Esophagus muscularis mucosa (tissue), 4 donors: ENCODE measurements around the gene PTPA. TPM values are rescaled to one million over a fixed set of nuclear protein-coding genes. Genes with fewer than 3 reads are reported as not detected.
"Not testable (repeated sequence)": the region's sequence is repeated elsewhere in the genome, so short reads cannot be mapped to it uniquely, and the experiment has no call there.

Experiments
- DNase-seq: peaks from one replicate; pipeline ENCODE4 v3.0.0-alpha.2; 2017; ENCODE audit errors: extremely low spot score
- H3K27ac ChIP-seq, 4 donors: fragments of 200-600 bp; sonication (generic); replicated peaks in 1 of 4; 1 replicate in 3 of 4; 2 replicates in 1 of 4; pipeline ENCODE4 v1.5.1; 2016 to 2019; ENCODE audit warnings: mild to moderate bottlenecking in 1 of 4
- H3K27me3 ChIP-seq, 4 donors: fragments of 200-600 bp; sonication (generic); one replicate each; pipeline versions ENCODE4 v1.5.1 to v1.6.0; 2016 to 2019
- H3K36me3 ChIP-seq, 4 donors: fragments of 200-600 bp; sonication (generic); one replicate each; pipeline ENCODE4 v1.5.1; 2016 to 2019
- H3K4me1 ChIP-seq, 4 donors: fragments of 200-600 bp; sonication (generic); one replicate each; pipeline ENCODE4 v1.5.1; 2016 to 2019
- H3K4me3 ChIP-seq, 4 donors: fragments of 200-600 bp; sonication (generic); 1 replicate in 2 of 4; 2 replicates in 2 of 4; pipeline ENCODE4 v1.5.1; 2016 to 2019; ENCODE audit warnings: mild to moderate bottlenecking in 4 of 4, moderate library complexity in 1 of 4
- H3K9me3 ChIP-seq, 4 donors: fragments of 200-600 bp; sonication (generic); 1 replicate in 3 of 4; 2 replicates in 1 of 4; pipeline ENCODE4 v1.5.1; 2016 to 2019
- EP300 ChIP-seq: sonication (generic); formaldehyde crosslinking; IDR thresholded peaks from one replicate; pipeline ENCODE4 v1.6.1; 2017; ENCODE audit warnings: antibody characterized with exemption
- POLR2A ChIP-seq: fragments of 450-650 bp; IDR thresholded peaks from one replicate; pipeline ENCODE4 v1.6.1; 2017; ENCODE audit warnings: antibody characterized with exemption, moderate library complexity, mild to moderate bottlenecking, low read depth
- POLR2AphosphoS5 ChIP-seq, 2 donors: sonication (generic); formaldehyde crosslinking; IDR thresholded peaks; one replicate each; pipeline ENCODE4 v1.6.1; 2017; ENCODE audit warnings: antibody characterized with exemption in 2 of 2
- WGBS: methylation state at CpG from one replicate; pipeline ENCODE4 v1.1.5; 2018; 5-methylcytosine and 5-hydroxymethylcytosine counted together
- intact Hi-C: fragments of 100-400 bp; cut with DNase I; formaldehyde crosslinking; loops from one replicate; pipeline ENCODE4 v1.15.1; 2023
- total RNA-seq, 4 donors: library from RNA; depleted of rRNA; stranded (reverse); fragments of >200 nt; gene quantifications; one replicate each; pipeline versions ENCODE4 v1.1.0 to v1.2.1, GENCODE V29; 2016
- TF ChIP-seq, protein P1 (sequence below), 3 experiments: fragments of 200-600 bp in 2 of 3; fragments of 450-650 bp in 1 of 3; sonication (generic) in 2 of 3; IDR thresholded peaks; one replicate each; pipeline ENCODE4 v1.5.1; 2017 to 2019; ENCODE audit warnings: antibody characterized with exemption in 3 of 3, mild to moderate bottlenecking in 2 of 3, moderate library complexity in 1 of 3

Gene PTPA
- total RNA-seq, 4 donors from 2014 or later, result 57.7 to 91.9 (median 77.4) TPM

DNA sequence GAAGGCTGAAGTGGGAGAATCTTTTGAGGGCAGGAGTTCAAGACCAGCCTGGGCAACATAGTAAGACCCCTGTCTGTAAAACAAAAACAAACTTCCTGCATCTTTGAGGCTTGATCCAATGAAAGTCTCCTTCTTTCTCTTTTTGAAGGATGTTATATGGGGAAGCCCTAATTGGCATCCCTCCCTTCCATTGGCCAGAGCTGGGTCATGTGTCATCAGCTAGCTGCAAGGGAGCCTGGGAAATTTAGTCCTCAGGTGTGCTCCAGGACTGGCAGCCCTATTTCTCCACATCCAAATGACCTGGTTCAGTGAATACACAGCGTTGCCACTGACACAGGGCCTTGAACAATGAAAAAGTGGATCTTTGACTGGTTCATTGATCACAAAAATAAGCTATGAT, 75.8 kb downstream of the PTPA start:
- intact Hi-C loops, result no loop called here
- 57% methylated on average over 1 of the region's 1 CpG for WGBS
- Histone ChIP-seq H3K4me3 (no peak overlapping the region), H3K36me3 (no peaks in the 10 kb centered on the region), H3K27ac (no peak overlapping the region), H3K9me3 (no peaks in the 10 kb centered on the region), H3K27me3 (no peaks in the 10 kb centered on the region), H3K4me1 (peaks cover 0 to 13% (median 3%) of the 10 kb centered on the region in 4 donors)
- no peak for DNase-seq
- no peak for TF ChIP-seq POLR2A
- TF ChIP-seq EP300, result no peak
- TF ChIP-seq POLR2AphosphoS5 (IDR thresholded peaks at IDR 0.05), result no peak
- TF ChIP-seq, protein P1, sequence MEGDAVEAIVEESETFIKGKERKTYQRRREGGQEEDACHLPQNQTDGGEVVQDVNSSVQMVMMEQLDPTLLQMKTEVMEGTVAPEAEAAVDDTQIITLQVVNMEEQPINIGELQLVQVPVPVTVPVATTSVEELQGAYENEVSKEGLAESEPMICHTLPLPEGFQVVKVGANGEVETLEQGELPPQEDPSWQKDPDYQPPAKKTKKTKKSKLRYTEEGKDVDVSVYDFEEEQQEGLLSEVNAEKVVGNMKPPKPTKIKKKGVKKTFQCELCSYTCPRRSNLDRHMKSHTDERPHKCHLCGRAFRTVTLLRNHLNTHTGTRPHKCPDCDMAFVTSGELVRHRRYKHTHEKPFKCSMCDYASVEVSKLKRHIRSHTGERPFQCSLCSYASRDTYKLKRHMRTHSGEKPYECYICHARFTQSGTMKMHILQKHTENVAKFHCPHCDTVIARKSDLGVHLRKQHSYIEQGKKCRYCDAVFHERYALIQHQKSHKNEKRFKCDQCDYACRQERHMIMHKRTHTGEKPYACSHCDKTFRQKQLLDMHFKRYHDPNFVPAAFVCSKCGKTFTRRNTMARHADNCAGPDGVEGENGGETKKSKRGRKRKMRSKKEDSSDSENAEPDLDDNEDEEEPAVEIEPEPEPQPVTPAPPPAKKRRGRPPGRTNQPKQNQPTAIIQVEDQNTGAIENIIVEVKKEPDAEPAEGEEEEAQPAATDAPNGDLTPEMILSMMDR (IDR thresholded peaks at IDR 0.05), result no peak

DNA sequence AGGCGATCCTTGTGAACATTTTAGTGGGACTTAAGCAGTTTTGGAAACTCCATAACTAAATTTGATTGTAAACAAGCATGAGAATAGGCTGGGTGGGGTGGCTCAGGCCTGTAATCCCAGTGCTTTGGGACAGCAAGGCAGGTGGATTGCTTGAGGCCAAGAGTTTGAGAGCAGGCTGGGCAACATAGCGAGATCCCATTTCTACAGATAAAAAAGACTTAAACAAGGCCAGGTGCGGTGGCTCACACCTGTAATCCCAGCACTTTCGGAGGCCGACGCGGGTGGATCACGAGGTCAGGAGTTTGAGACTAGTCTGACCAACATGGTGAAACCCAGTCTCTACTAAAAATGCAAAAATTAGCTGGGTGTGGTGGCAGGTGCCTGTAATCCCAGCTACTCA, 78.8 kb downstream of the PTPA start:
- H3K9me3 ChIP-seq, DNase-seq, H3K4me1 ChIP-seq, H3K36me3 ChIP-seq, H3K27ac ChIP-seq, H3K27me3 ChIP-seq, H3K4me3 ChIP-seq, intact Hi-C loops: not testable (repeated sequence)
- over 99% methylated on average over 8 of the region's 8 CpGs for WGBS

DNA sequence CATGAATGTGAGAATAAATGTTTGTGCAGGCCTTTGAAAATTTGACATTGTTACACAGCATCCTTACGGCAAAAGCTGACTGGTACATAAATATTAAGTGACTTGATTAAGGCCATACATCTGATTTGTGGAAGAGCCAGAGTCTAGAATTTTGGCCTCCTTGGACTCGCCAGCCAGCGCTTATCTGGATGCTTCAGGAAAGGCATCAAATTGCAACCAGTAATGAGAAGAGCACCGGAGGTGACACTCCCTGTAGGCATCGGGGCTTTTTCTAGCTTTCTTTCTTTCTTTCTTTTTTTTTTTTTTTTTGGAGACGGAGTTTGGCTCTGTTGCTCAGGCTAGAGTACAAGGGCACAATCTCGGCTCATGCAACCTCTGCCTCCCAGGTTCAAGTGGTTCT, 80.0 kb downstream of the PTPA start:
- H3K27me3 ChIP-seq, result no peaks in the 10 kb centered on the region
- H3K27ac ChIP-seq, result no peak overlapping the region
- DNase-seq, result no peak
- TF ChIP-seq, protein P1 (IDR thresholded peaks at IDR 0.05), result no peak
- no peak for TF ChIP-seq EP300
- no peaks in the 10 kb centered on the region for H3K36me3 ChIP-seq
- WGBS, result 87% methylated on average over 7 of the region's 7 CpGs
- no peaks in the 10 kb centered on the region for H3K4me1 ChIP-seq
- intact Hi-C loops, result no loop called here
- no peak overlapping the region for H3K4me3 ChIP-seq
- no peaks in the 10 kb centered on the region for H3K9me3 ChIP-seq

DNA sequence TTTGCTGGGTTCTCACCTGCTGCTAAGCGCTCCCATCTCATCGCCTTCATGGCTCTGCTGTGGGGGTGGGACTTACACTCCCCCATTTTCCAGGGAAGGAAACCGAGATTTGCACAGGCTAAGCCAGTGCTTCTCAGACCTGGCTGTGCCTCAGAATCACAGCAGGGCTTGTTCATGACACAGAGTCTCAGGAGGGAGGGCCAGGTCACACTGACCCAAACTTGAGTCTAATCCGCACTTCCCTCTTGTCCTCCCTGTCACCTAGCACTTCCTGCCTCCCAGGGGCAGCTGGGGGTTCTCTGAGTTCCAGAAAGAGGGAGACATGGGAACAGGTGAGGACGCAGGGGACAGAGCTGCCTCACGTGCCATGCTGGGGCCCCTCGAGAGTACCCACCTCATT, 82.4 kb downstream of the PTPA start:
- intact Hi-C loops, result no loop called here
- no peaks in the 10 kb centered on the region for H3K27me3 ChIP-seq
- H3K4me1 ChIP-seq, result peaks cover 0 to 12% (median 11%) of the 10 kb centered on the region in 4 donors
- no peak for TF ChIP-seq EP300
- no peak for TF ChIP-seq POLR2A
- TF ChIP-seq, protein P1 (IDR thresholded peaks at IDR 0.05), result no peak
- no peak for TF ChIP-seq POLR2AphosphoS5 (IDR thresholded peaks at IDR 0.05)
- no peak for DNase-seq
- H3K36me3 ChIP-seq, result no peaks in the 10 kb centered on the region
- H3K4me3 ChIP-seq, result no peak overlapping the region
- H3K9me3 ChIP-seq, result no peaks in the 10 kb centered on the region
- 83% methylated on average over 3 of the region's 7 CpGs for WGBS
- no peak overlapping the region for H3K27ac ChIP-seq

DNA sequence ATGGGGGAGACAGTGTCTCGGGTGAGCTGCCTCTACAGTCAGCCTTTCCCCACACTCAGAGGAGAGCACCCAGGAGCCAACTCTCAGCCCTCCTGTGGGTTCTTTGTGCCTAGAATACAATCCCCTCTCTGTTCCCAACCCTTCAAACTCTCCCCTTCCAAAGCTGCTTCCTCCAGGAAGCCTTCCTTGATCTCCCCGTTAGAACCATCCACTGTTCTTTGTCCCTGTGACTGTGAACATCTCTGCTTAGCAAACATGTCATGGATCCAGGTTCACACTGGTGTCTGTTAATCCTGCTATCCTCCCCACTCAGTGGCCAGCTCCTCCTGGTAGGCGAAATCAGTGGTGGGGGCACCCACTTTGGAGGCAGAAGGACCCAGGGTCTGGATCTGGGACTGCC, 83.0 kb downstream of the PTPA start:
- WGBS, result 80% methylated on average over 3 of the region's 3 CpGs
- intact Hi-C loops, result no loop called here
- TF ChIP-seq EP300, result no peak
- TF ChIP-seq, protein P1 (IDR thresholded peaks at IDR 0.05), result no peak
- no peak for TF ChIP-seq POLR2A
- TF ChIP-seq POLR2AphosphoS5 (IDR thresholded peaks at IDR 0.05), result no peak

More for the DNA sequence above, 83.0 kb downstream of the PTPA start:
- Histone ChIP-seq H3K27ac (no peak overlapping the region), H3K4me1 (peaks cover 0 to 17% (median 15%) of the 10 kb centered on the region in 4 donors), H3K36me3 (no peaks in the 10 kb centered on the region), H3K27me3 (no peaks in the 10 kb centered on the region), H3K4me3 (no peak overlapping the region), H3K9me3 (no peaks in the 10 kb centered on the region)
- DNase-seq, result no peak
